ENCODE measurements around the gene NFE2L1.
"Not testable (repeated sequence)": the region's sequence is repeated elsewhere in the genome, so short reads cannot be mapped to it uniquely, and the experiment has no call there.

NFE2L1 gene

GRCh38 chr17:48013876-48014594 lies 34.1 kb upstream of the NFE2L1 start:
- Histone ChIP-seq H2AFZ (ENCODE audit: low read length) (no peak overlapping the region), H3K4me1 (ENCODE audit: low read length) (peaks cover 13% of the 10 kb centered on the region), H3F3A (ENCODE audit: insufficient read depth, low read length) (peaks cover 7% of the 10 kb centered on the region), H4K20me1 (ENCODE audit: insufficient read depth, low read length) (no peaks in the 10 kb centered on the region), H3K4me2 (ENCODE audit: low read depth, low read length) (no peak overlapping the region), H3K9me2 (replicated peaks; ENCODE audit: insufficient read depth, low read length) (no peaks in the 10 kb centered on the region), H3K36me3 (replicated peaks; ENCODE audit: insufficient read depth, low read length) (no peaks in the 10 kb centered on the region), H3K9ac (ENCODE audit: low read length) (no peak overlapping the region), H3K27me3 (replicated peaks; ENCODE audit: insufficient read depth, low read length) (peaks cover 5% of the 10 kb centered on the region; the same call in 1 of the 2 replicates), H3K9me3 (replicated peaks; ENCODE audit: insufficient read depth, low read length) (no peaks in the 10 kb centered on the region), H3K4me3 (ENCODE audit: low read length) (no peak overlapping the region), H3K79me2 (ENCODE audit: low read length) (no peaks in the 10 kb centered on the region), H3K27ac (ENCODE audit: low read length) (no peak overlapping the region)
- no peak for DNase-seq
- TF ChIP-seq CTCF (IDR thresholded peaks at IDR 0.05; ENCODE audit: low read length) (no peak), EZH2 (optimal IDR thresholded peaks at IDR 0.05; ENCODE audit: low read depth, low read length) (no peak), EZH2phosphoT487 (IDR thresholded peaks at IDR 0.05; ENCODE audit: low read length) (no peak)

DNA sequence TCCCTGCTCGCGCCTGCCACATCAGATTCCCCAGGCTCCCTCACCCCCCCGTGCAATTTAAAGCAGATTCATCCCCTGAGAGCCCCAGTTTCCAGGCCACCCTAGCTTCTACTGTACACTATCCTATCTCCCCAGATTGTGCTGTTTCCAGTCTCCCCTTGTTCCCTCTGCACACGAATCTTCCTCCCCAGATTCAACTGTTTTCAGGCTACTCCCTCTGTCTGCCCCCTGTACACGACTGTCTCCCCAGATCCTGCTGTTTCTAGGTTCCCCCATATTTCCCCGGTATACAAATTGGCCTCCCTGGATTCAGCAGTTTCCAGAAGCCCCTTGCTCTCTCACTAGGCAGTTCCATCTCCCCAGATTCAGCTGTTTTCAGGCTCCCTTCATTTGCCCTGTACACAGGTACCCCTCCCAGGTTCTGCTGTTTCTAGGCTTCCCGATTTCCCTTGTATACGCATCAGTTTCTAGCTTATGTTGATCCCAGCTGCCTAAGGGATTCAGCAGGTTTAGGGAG lies 33.5 kb upstream of the NFE2L1 start:
- Histone ChIP-seq H3F3A (ENCODE audit: insufficient read depth, low read length) (peaks cover 7% of the 10 kb centered on the region), H3K4me1 (ENCODE audit: low read length) (peaks cover 13% of the 10 kb centered on the region), H3K9me3 (replicated peaks; ENCODE audit: insufficient read depth, low read length) (no peaks in the 10 kb centered on the region), H3K36me3 (replicated peaks; ENCODE audit: insufficient read depth, low read length) (no peaks in the 10 kb centered on the region), H2AFZ (ENCODE audit: low read length) (no peak overlapping the region), H3K4me2 (ENCODE audit: low read depth, low read length) (no peak overlapping the region), H3K27ac (ENCODE audit: low read length) (no peak overlapping the region), H4K20me1 (ENCODE audit: insufficient read depth, low read length) (no peaks in the 10 kb centered on the region), H3K9ac (ENCODE audit: low read length) (no peak overlapping the region), H3K4me3 (ENCODE audit: low read length) (no peak overlapping the region), H3K79me2 (ENCODE audit: low read length) (no peaks in the 10 kb centered on the region), H3K27me3 (replicated peaks; ENCODE audit: insufficient read depth, low read length) (peaks cover 5% of the 10 kb centered on the region; the same call in 1 of the 2 replicates), H3K9me2 (replicated peaks; ENCODE audit: insufficient read depth, low read length) (no peaks in the 10 kb centered on the region)
- TF ChIP-seq EZH2 (optimal IDR thresholded peaks at IDR 0.05; ENCODE audit: low read depth, low read length) (no peak), EZH2phosphoT487 (IDR thresholded peaks at IDR 0.05; ENCODE audit: low read length) (no peak), CTCF (IDR thresholded peaks at IDR 0.05; ENCODE audit: low read length) (no peak)
- no peak for DNase-seq

- H3K9me3 ChIP-seq (replicated peaks; ENCODE audit: insufficient read depth, low read length), result no peaks in the 10 kb centered on the region
- no peaks in the 10 kb centered on the region for H3K36me3 ChIP-seq (replicated peaks; ENCODE audit: insufficient read depth, low read length)
- no peak for TF ChIP-seq EZH2 (optimal IDR thresholded peaks at IDR 0.05; ENCODE audit: low read depth, low read length)
- no peak for TF ChIP-seq CTCF (IDR thresholded peaks at IDR 0.05; ENCODE audit: low read length)
- TF ChIP-seq EZH2phosphoT487 (IDR thresholded peaks at IDR 0.05; ENCODE audit: low read length), result no peak
- no peak overlapping the region for H3K4me3 ChIP-seq (ENCODE audit: low read length)
- H3K9me2 ChIP-seq (replicated peaks; ENCODE audit: insufficient read depth, low read length), result no peaks in the 10 kb centered on the region
- no peaks in the 10 kb centered on the region for H3K79me2 ChIP-seq (ENCODE audit: low read length)
- no peak overlapping the region for H2AFZ ChIP-seq (ENCODE audit: low read length)
- H3K4me1 ChIP-seq (ENCODE audit: low read length), result peaks cover 13% of the 10 kb centered on the region
- no peak overlapping the region for H3K27ac ChIP-seq (ENCODE audit: low read length)
- no peak overlapping the region for H3K4me2 ChIP-seq (ENCODE audit: low read depth, low read length)
- H4K20me1 ChIP-seq (ENCODE audit: insufficient read depth, low read length), result no peaks in the 10 kb centered on the region
- H3F3A ChIP-seq (ENCODE audit: insufficient read depth, low read length), result peaks cover 7% of the 10 kb centered on the region
- H3K27me3 ChIP-seq (replicated peaks; ENCODE audit: insufficient read depth, low read length), result no peaks in the 10 kb centered on the region
- DNase-seq, result no peak
- no peak overlapping the region for H3K9ac ChIP-seq (ENCODE audit: low read length)
Observed at GRCh38 chr17:48016112-48016511, 32.0 kb upstream of the NFE2L1 start.

DNA sequence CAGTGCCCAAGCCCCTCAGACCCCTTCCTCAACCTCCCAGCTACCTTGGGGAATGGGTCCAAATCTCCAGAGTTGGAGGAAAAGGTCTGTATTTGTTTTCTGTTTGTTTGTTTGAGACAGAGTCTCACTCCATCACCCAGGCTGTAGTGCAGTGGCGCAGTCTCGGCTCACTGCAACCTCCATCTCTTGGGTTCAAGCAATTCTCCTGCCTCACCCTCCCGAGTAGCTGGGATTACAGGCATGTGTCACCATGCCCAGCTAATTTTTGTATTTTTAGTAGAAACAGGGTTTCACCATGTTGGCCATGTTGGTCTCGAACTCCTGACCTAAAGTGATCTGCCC lies 30.4 kb upstream of the NFE2L1 start:
- Histone ChIP-seq H3K9ac (ENCODE audit: low read length) (peak overlapping the region; percentile 31; the same call in 1 of the 2 replicates), H3F3A (ENCODE audit: insufficient read depth, low read length) (peaks cover 11% of the 10 kb centered on the region), H3K4me2 (ENCODE audit: low read depth, low read length) (peak overlapping the region; percentile 59), H3K27ac (ENCODE audit: low read length) (peak overlapping the region; percentile 76; the same call in 1 of the 2 replicates), H2AFZ (ENCODE audit: low read length) (peak overlapping the region; percentile 66)
- H3K4me1 ChIP-seq (ENCODE audit: low read length); H3K9me2 ChIP-seq (replicated peaks; ENCODE audit: insufficient read depth, low read length); H3K4me3 ChIP-seq (ENCODE audit: low read length); DNase-seq; H3K79me2 ChIP-seq (ENCODE audit: low read length); H3K36me3 ChIP-seq (replicated peaks; ENCODE audit: insufficient read depth, low read length); H3K9me3 ChIP-seq (replicated peaks; ENCODE audit: insufficient read depth, low read length); H4K20me1 ChIP-seq (ENCODE audit: insufficient read depth, low read length); H3K27me3 ChIP-seq (replicated peaks; ENCODE audit: insufficient read depth, low read length): not testable (repeated sequence)
